Muscle of back (tissue), 11 donors: ENCODE measurements around the gene C2CD4D. TPM values are rescaled to one million over a fixed set of nuclear protein-coding genes. Genes with fewer than 3 reads are reported as not detected.
"Not testable (repeated sequence)": the region's sequence is repeated elsewhere in the genome, so short reads cannot be mapped to it uniquely, and the experiment has no call there.

Experiments used
- DNase-seq, 3 donors: peaks; one replicate each; pipeline versions ENCODE4 v3.0.0 to v3.0.0-alpha.2; 2013
- polyA plus RNA-seq, 10 donors: library from polyadenylated mRNA; unstranded; fragments of 120-200 nt; gene quantifications; one replicate each; pipeline ENCODE4 v1.2.1, GENCODE V29; 2013; ENCODE audit not compliant: insufficient read length in 10 of 10

C2CD4D gene
- polyA plus RNA-seq, 10 donors, result 0.11 to 0.35 (median 0.16) TPM; not detected in 2

GRCh38 chr1:151858886-151859665 is 19.5 kb upstream of the C2CD4D start:
- DNase-seq, result no peak

GRCh38 chr1:151858030-151858746 is 18.6 kb upstream of the C2CD4D start:
- no peak for DNase-seq

- no peak for DNase-seq
These were observed 16.3 kb upstream of the C2CD4D start for GRCh38 chr1:151855933-151856332.

- DNase-seq, result not testable (repeated sequence)
These were observed 15.9 kb upstream of the C2CD4D start for GRCh38 chr1:151855516-151855915.

- DNase-seq, result no peak
These were observed 15.0 kb upstream of the C2CD4D start for GRCh38 chr1:151854658-151855057.

- DNase-seq, result no peak
These were observed 13.9 kb upstream of the C2CD4D start, which contains the start of gene THEM5 for GRCh38 chr1:151853411-151853943. TSS of gene THEM5 (minus strand) at chr1:151853712. CDS start at chr1:151853565, 147 bp downstream.

GRCh38 chr1:151852733-151853132 is 13.1 kb upstream of the C2CD4D start:
- DNase-seq, result no peak

GRCh38 chr1:151851886-151852285 is 12.3 kb upstream of the C2CD4D start:
- DNase-seq, result no peak

- no peak for DNase-seq
These were observed 10.3 kb upstream of the C2CD4D start for GRCh38 chr1:151849871-151850270.

GRCh38 chr1:151849126-151849525 is 9.5 kb upstream of the C2CD4D start:
- no peak for DNase-seq

GRCh38 chr1:151847867-151848596 is 8.4 kb upstream of the C2CD4D start:
- peak in 1 of 3 donors; percentile 37 for DNase-seq

GRCh38 chr1:151846686-151847237 is 7.1 kb upstream of the C2CD4D start:
- DNase-seq, result no peak

- no peak for DNase-seq
These were observed 6.5 kb upstream of the C2CD4D start for GRCh38 chr1:151846062-151846568.

GRCh38 chr1:151843398-151843797 is 3.8 kb upstream of the C2CD4D start:
- no peak for DNase-seq

GRCh38 chr1:151841141-151841540 is 1.5 kb upstream of the C2CD4D start:
- no peak for DNase-seq

- DNase-seq, result no peak
These were observed 801 bp upstream of the C2CD4D start for GRCh38 chr1:151840421-151840820.

GRCh38 chr1:151839082-151839412 is 573 bp downstream of the C2CD4D start:
- no peak for DNase-seq

GRCh38 chr1:151838222-151839081 is 1.2 kb downstream of the C2CD4D start:
- DNase-seq, result peak in 1 of 3 donors; percentile 62

GRCh38 chr1:151837884-151838221 is 1.8 kb downstream of the C2CD4D start:
- no peak for DNase-seq

- no peak for DNase-seq
These were observed 2.4 kb downstream of the C2CD4D start for GRCh38 chr1:151837197-151837596.

GRCh38 chr1:151835596-151835995 is 4.0 kb downstream of the C2CD4D start:
- no peak for DNase-seq
